Panc1 (cell line): ENCODE measurements around the gene RASGRF2. TPM values are rescaled to one million over a fixed set of nuclear protein-coding genes. Genes with fewer than 3 reads are reported as not detected.

ENCODE experiments used
- ATAC-seq: fragments of 200-7000 bp; cut with Tn5 transposase; 2 replicates; pipeline ENCODE4 v1.9.1; 2020; ENCODE audit warnings: mild to moderate bottlenecking, moderate library complexity
- BruUV-seq: library from RNA; stranded (reverse); fragments of 400-500 nt; replicated peaks from 2 replicates; lab custom pipeline; 2021; lab: Mats Ljungman, UMichigan
- CTCF ChIA-PET: fragments of 300-600 bp; sonication (Branson Sonifier 250); formaldehyde crosslinking; loops from one replicate; lab custom pipeline; 2022; ENCODE audit warnings: antibody characterized with exemption; lab: Charles Lee
- POLR2A ChIA-PET: fragments of 300-600 bp; sonication (Branson Sonifier 250); formaldehyde crosslinking; loops from one replicate; lab custom pipeline; 2022; ENCODE audit warnings: antibody characterized with exemption; lab: Charles Lee
- DNase-seq: peaks from one replicate; pipeline ENCODE4 v3.0.0-alpha.2; 2010; ENCODE audit warnings: low read depth, low spot score
- H3K27ac ChIP-seq: 2 replicates; pipeline ENCODE4 v1.5.1; 2011; ENCODE audit warnings: mild to moderate bottlenecking, low read length, inconsistent platforms
- H3K27me3 ChIP-seq: fragments of 200-500 bp; sonication (Bioruptor generic); 2 replicates; pipeline ENCODE4 v1.6.0; 2014; ENCODE audit warnings: low read length, inconsistent platforms; ENCODE audit not compliant: control insufficient read depth, insufficient read depth
- H3K36me3 ChIP-seq: fragments of 200-500 bp; sonication (Bioruptor generic); 2 replicates; pipeline ENCODE4 v1.5.1; 2014; ENCODE audit warnings: inconsistent platforms, mild to moderate bottlenecking, low read length, moderate library complexity; ENCODE audit not compliant: control insufficient read depth, insufficient read depth
- H3K4me1 ChIP-seq: 2 replicates; pipeline ENCODE4 v1.5.1; 2011; ENCODE audit warnings: inconsistent platforms, mild to moderate bottlenecking, low read length, moderate library complexity; ENCODE audit not compliant: control insufficient read depth, insufficient read depth
- H3K4me3 ChIP-seq, 2 experiments: 2 replicates each; pipeline ENCODE4 v1.5.1; 2011 to 2012; ENCODE audit warnings: low read depth in 2 of 2, low read length in 2 of 2, mild to moderate bottlenecking in 2 of 2, inconsistent platforms in 1 of 2, moderate library complexity in 1 of 2
- H3K9me3 ChIP-seq: fragments of 200-500 bp; sonication (Bioruptor generic); 2 replicates; pipeline ENCODE4 v1.5.1; 2014; ENCODE audit warnings: low read depth, mild to moderate bottlenecking, inconsistent platforms, low read length, moderate library complexity; ENCODE audit not compliant: control insufficient read depth, insufficient read depth
- POLR2AphosphoS5 ChIP-seq: IDR thresholded peaks from 2 replicates; pipeline ENCODE4 v1.6.1; 2012; ENCODE audit warnings: mild to moderate bottlenecking, low read depth, low read length, moderate library complexity
- SIN3A ChIP-seq: IDR thresholded peaks from 2 replicates; pipeline ENCODE4 v1.6.1; 2012; ENCODE audit warnings: low read depth, mild to moderate bottlenecking, low read length, moderate library complexity, borderline replicate concordance; ENCODE audit not compliant: insufficient read depth
- TCF7L2 ChIP-seq: IDR thresholded peaks from 2 replicates; pipeline ENCODE4 v1.6.1; 2011; ENCODE audit warnings: mild to moderate bottlenecking, low read depth, low read length, inconsistent platforms
- in situ Hi-C: cut with HindIII; loops from 2 replicates; pipeline ENCODE4 v1.10.0; 2016; ENCODE audit warnings: low sequenced_read_pairs, low pct_unique_long_range_greater_than_20kb
- intact Hi-C: fragments of 100-400 bp; cut with micrococcal nuclease; formaldehyde crosslinking; loops from one replicate; pipeline ENCODE4 v1.10.0; 2022; ENCODE audit not compliant: unreplicated experiment
- total RNA-seq: library from RNA; stranded (reverse); gene quantifications from one replicate; pipeline ENCODE4 v1.2.1, GENCODE V29; 2021; ENCODE audit not compliant: unreplicated experiment
- TF ChIP-seq, protein P1 (sequence below): fragments of 450-650 bp; IDR thresholded peaks from 2 replicates; pipeline ENCODE4 v1.5.1; 2017; ENCODE audit warnings: mild to moderate bottlenecking
- TF ChIP-seq, protein P2 (sequence below), 2 experiments: IDR thresholded peaks; 2 replicates each; pipeline ENCODE4 v1.6.1; 2011 to 2012; ENCODE audit warnings: low read depth in 2 of 2, control low read depth in 1 of 2, low read length in 1 of 2, mild to moderate bottlenecking in 1 of 2, moderate library complexity in 1 of 2; ENCODE audit not compliant: insufficient read depth in 1 of 2

RASGRF2 gene
- total RNA-seq, 1 experiment from 2014 or later: 4.7 TPM

DNA sequence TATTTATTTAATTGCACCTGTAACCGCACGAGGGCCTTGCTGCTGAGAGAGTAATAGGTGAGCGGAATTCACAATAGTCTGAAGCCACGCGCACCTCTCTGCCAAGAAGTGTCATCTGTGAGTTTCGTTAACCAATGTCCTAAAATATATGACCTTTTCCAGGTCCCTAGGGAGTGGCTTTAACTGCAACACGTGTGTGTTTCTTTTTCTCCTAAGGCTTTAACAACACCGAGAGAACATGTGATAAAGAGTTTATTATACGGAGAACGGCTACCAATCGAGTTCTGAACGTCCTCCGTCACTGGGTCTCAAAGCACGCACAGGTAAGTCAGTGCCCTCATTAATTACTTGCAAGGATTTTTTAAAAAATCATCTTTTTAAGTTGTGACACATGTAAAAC is 219.8 kb downstream of the RASGRF2 start:
- in situ Hi-C loops (no loop called here), intact Hi-C loops (no loop called here)
- Histone ChIP-seq H3K4me1 (no peaks in the 10 kb centered on the region), H3K4me3 (no peak overlapping the region), H3K27ac (no peak overlapping the region), H3K9me3 (no peaks in the 10 kb centered on the region), H3K27me3 (no peaks in the 10 kb centered on the region), H3K36me3 (no peaks in the 10 kb centered on the region)
- POLR2A ChIA-PET: no interaction called here
- BruUV-seq: no TSS peak
- CTCF ChIA-PET: no interaction called here
- TF ChIP-seq, protein P1, sequence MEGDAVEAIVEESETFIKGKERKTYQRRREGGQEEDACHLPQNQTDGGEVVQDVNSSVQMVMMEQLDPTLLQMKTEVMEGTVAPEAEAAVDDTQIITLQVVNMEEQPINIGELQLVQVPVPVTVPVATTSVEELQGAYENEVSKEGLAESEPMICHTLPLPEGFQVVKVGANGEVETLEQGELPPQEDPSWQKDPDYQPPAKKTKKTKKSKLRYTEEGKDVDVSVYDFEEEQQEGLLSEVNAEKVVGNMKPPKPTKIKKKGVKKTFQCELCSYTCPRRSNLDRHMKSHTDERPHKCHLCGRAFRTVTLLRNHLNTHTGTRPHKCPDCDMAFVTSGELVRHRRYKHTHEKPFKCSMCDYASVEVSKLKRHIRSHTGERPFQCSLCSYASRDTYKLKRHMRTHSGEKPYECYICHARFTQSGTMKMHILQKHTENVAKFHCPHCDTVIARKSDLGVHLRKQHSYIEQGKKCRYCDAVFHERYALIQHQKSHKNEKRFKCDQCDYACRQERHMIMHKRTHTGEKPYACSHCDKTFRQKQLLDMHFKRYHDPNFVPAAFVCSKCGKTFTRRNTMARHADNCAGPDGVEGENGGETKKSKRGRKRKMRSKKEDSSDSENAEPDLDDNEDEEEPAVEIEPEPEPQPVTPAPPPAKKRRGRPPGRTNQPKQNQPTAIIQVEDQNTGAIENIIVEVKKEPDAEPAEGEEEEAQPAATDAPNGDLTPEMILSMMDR: no peak
- TF ChIP-seq, protein P2, sequence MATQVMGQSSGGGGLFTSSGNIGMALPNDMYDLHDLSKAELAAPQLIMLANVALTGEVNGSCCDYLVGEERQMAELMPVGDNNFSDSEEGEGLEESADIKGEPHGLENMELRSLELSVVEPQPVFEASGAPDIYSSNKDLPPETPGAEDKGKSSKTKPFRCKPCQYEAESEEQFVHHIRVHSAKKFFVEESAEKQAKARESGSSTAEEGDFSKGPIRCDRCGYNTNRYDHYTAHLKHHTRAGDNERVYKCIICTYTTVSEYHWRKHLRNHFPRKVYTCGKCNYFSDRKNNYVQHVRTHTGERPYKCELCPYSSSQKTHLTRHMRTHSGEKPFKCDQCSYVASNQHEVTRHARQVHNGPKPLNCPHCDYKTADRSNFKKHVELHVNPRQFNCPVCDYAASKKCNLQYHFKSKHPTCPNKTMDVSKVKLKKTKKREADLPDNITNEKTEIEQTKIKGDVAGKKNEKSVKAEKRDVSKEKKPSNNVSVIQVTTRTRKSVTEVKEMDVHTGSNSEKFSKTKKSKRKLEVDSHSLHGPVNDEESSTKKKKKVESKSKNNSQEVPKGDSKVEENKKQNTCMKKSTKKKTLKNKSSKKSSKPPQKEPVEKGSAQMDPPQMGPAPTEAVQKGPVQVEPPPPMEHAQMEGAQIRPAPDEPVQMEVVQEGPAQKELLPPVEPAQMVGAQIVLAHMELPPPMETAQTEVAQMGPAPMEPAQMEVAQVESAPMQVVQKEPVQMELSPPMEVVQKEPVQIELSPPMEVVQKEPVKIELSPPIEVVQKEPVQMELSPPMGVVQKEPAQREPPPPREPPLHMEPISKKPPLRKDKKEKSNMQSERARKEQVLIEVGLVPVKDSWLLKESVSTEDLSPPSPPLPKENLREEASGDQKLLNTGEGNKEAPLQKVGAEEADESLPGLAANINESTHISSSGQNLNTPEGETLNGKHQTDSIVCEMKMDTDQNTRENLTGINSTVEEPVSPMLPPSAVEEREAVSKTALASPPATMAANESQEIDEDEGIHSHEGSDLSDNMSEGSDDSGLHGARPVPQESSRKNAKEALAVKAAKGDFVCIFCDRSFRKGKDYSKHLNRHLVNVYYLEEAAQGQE (IDR thresholded peaks at IDR 0.05; ENCODE audit: insufficient read depth in 1 of 2, low read depth in 2 of 2, low read length in 1 of 2): no peak
- TF ChIP-seq POLR2AphosphoS5 (no peak), SIN3A (no peak), TCF7L2 (no peak)
- ATAC-seq (no peak), DNase-seq (no peak)

DNA sequence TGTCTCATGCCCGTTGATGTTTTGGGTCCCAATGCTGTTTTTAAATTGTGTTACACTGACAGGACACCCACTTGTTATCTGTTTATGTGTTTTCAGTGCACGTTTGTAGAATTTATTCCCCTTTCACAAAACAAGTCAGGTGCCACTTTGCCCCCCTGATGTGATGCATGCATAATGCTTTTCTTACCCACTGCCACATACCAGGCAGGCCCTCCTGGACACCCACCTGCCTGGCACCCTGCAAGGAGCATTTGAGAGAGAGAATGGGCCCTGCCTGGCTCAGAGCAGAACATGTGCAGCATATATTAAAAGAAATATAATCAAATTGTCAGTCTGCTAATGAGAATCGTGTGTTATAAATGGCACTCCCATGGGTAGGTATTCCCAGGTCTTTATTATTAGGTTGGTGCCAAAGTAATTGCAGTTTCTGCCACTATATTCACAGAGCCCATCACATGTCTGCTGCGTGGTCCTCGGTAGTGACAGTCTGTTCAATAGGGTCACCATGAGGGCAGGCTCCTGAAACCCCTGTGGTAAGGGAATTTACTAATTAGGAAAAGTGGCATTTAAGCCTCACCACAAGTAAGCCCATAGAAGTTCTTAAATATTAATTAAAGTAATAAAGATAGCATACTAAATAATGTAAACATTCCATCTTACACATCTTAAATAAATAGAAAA is 220.8 kb downstream of the RASGRF2 start:
- intact Hi-C loops (no loop called here), in situ Hi-C loops (no loop called here)
- no peak for TF ChIP-seq TCF7L2
- TF ChIP-seq SIN3A: no peak
- TF ChIP-seq, protein P2 (IDR thresholded peaks at IDR 0.05; ENCODE audit: insufficient read depth in 1 of 2, low read depth in 2 of 2, low read length in 1 of 2): no peak
- TF ChIP-seq, protein P1: no peak
- no peak for TF ChIP-seq POLR2AphosphoS5
- Histone ChIP-seq H3K9me3 (no peaks in the 10 kb centered on the region), H3K4me3 (no peak overlapping the region), H3K4me1 (no peaks in the 10 kb centered on the region), H3K27ac (no peak overlapping the region), H3K36me3 (no peaks in the 10 kb centered on the region), H3K27me3 (no peaks in the 10 kb centered on the region)
- no TSS peak for BruUV-seq
- POLR2A ChIA-PET: no interaction called here
- CTCF ChIA-PET: interaction anchor here (0.7 kb wide), 1 partner anchor 406 kb away, joined by 3 read pairs; no protein-coding TSS in a partner anchor
- DNase-seq: no peak
- ATAC-seq: no peak
